Effector memory CD8-positive, alpha-beta T cell (primary cell): ENCODE results near the gene KIF14.
"Not testable (repeated sequence)": the region's sequence is repeated elsewhere in the genome, so short reads cannot be mapped to it uniquely, and the experiment has no call there.

Source experiments
- ATAC-seq: fragments of 150-1000 bp; cut with Tn5 transposase; replicated peaks from 2 replicates; pipeline ENCODE4 v1.10.0; 2021; ENCODE audit warnings: mild to moderate bottlenecking, moderate library complexity
- DNase-seq, 3 experiments: peaks; one replicate each; pipeline ENCODE4 v3.0.0; 2021
- H3K27ac Mint-ChIP-seq, 2 donors: one replicate each; pipeline ENCODE4 v1.8.0; 2022; ENCODE audit warnings: mild to moderate bottlenecking in 2 of 2, mixed read lengths in 2 of 2, moderate library complexity in 2 of 2
- H3K27me3 Mint-ChIP-seq, 2 donors: one replicate each; pipeline ENCODE4 v1.8.0; 2022; ENCODE audit warnings: mixed read lengths in 2 of 2
- H3K36me3 Mint-ChIP-seq: one replicate; pipeline ENCODE4 v1.8.0; 2022; ENCODE audit warnings: mild to moderate bottlenecking, moderate library complexity, mixed read lengths; ENCODE audit not compliant: insufficient read depth
- H3K4me1 Mint-ChIP-seq, 2 donors: one replicate each; pipeline ENCODE4 v1.8.0; 2022; ENCODE audit warnings: low read depth in 2 of 2, mixed read lengths in 2 of 2
- H3K4me3 Mint-ChIP-seq, 2 donors: one replicate each; pipeline ENCODE4 v1.8.0; 2022; ENCODE audit warnings: mild to moderate bottlenecking in 2 of 2, mixed read lengths in 2 of 2, moderate library complexity in 2 of 2
- H3K9me3 Mint-ChIP-seq, 2 donors: one replicate each; pipeline ENCODE4 v1.8.0; 2022; ENCODE audit warnings: mixed read lengths in 2 of 2

KIF14 gene

GRCh38 chr1:200552737-200553136, 67.8 kb downstream of the KIF14 start:
- not testable (repeated sequence) for H3K4me3 Mint-ChIP-seq, H3K27ac Mint-ChIP-seq, H3K9me3 Mint-ChIP-seq, H3K36me3 Mint-ChIP-seq, ATAC-seq, H3K4me1 Mint-ChIP-seq, DNase-seq, H3K27me3 Mint-ChIP-seq

GRCh38 chr1:200550367-200550766, 70.2 kb downstream of the KIF14 start:
- peaks cover 3 to 15% of the 10 kb centered on the region in 2 donors for H3K4me1 Mint-ChIP-seq
- DNase-seq = no peak
- H3K4me3 Mint-ChIP-seq = no peak overlapping the region
- no peaks in the 10 kb centered on the region for H3K9me3 Mint-ChIP-seq
- ATAC-seq = no peak
- no peaks in the 10 kb centered on the region for H3K36me3 Mint-ChIP-seq
- H3K27ac Mint-ChIP-seq = no peak overlapping the region
- H3K27me3 Mint-ChIP-seq = no peaks in the 10 kb centered on the region

GRCh38 chr1:200547386-200547785, 73.2 kb downstream of the KIF14 start:
- H3K27ac Mint-ChIP-seq = no peak overlapping the region
- ATAC-seq (no peak), DNase-seq (no peak)
- peaks cover 3 to 15% of the 10 kb centered on the region in 2 donors for H3K4me1 Mint-ChIP-seq
- no peaks in the 10 kb centered on the region for H3K9me3 Mint-ChIP-seq
- no peaks in the 10 kb centered on the region for H3K36me3 Mint-ChIP-seq
- no peak overlapping the region for H3K4me3 Mint-ChIP-seq
- H3K27me3 Mint-ChIP-seq = no peaks in the 10 kb centered on the region

- DNase-seq (no peak), ATAC-seq (no peak)
- H3K27me3 Mint-ChIP-seq = no peaks in the 10 kb centered on the region
- no peaks in the 10 kb centered on the region for H3K9me3 Mint-ChIP-seq
- no peak overlapping the region for H3K27ac Mint-ChIP-seq
- no peaks in the 10 kb centered on the region for H3K36me3 Mint-ChIP-seq
- peaks cover 3 to 15% of the 10 kb centered on the region in 2 donors for H3K4me1 Mint-ChIP-seq
- peak overlapping the region in 1 of 2 donors; percentile 25 for H3K4me3 Mint-ChIP-seq
Measured at GRCh38 chr1:200546577-200546976, 74.0 kb downstream of the KIF14 start.

- Mint-ChIP-seq H3K36me3 (no peaks in the 10 kb centered on the region), H3K27ac (peak overlapping the region in 1 of 2 donors; percentile 30), H3K9me3 (no peaks in the 10 kb centered on the region), H3K4me3 (no peak overlapping the region), H3K27me3 (peaks cover 0 to 17% of the 10 kb centered on the region in 2 donors), H3K4me1 (peaks cover 3 to 10% of the 10 kb centered on the region in 2 donors)
- ATAC-seq (no peak), DNase-seq (no peak)
Measured at GRCh38 chr1:200542162-200542561, 78.4 kb downstream of the KIF14 start.

- Mint-ChIP-seq H3K4me1 (no peaks in the 10 kb centered on the region), H3K36me3 (no peaks in the 10 kb centered on the region), H3K9me3 (no peaks in the 10 kb centered on the region), H3K27ac (no peak overlapping the region), H3K4me3 (no peak overlapping the region), H3K27me3 (peaks cover 0 to 17% of the 10 kb centered on the region in 2 donors)
- ATAC-seq (no peak), DNase-seq (no peak)
Measured at GRCh38 chr1:200540281-200540680, 80.3 kb downstream of the KIF14 start.

- no peak overlapping the region for H3K27ac Mint-ChIP-seq
- H3K36me3 Mint-ChIP-seq = no peaks in the 10 kb centered on the region
- ATAC-seq (no peak), DNase-seq (no peak)
- no peak overlapping the region for H3K4me3 Mint-ChIP-seq
- peaks cover 0 to 17% of the 10 kb centered on the region in 2 donors for H3K27me3 Mint-ChIP-seq
- H3K9me3 Mint-ChIP-seq = no peaks in the 10 kb centered on the region
- H3K4me1 Mint-ChIP-seq = no peaks in the 10 kb centered on the region
Measured at GRCh38 chr1:200538179-200538578, 82.4 kb downstream of the KIF14 start.

GRCh38 chr1:200535605-200536004, 84.9 kb downstream of the KIF14 start:
- no peak for ATAC-seq
- peaks cover 0 to 15% of the 10 kb centered on the region in 2 donors for H3K27me3 Mint-ChIP-seq

GRCh38 chr1:200530623-200531261, 89.8 kb downstream of the KIF14 start:
- ATAC-seq = peak; percentile 93
- Mint-ChIP-seq H3K4me1 (peaks cover 12 to 18% of the 10 kb centered on the region in 2 donors), H3K27me3 (no peaks in the 10 kb centered on the region), H3K9me3 (no peaks in the 10 kb centered on the region), H3K27ac (peak overlapping the region; percentile 82 to 89), H3K36me3 (peaks cover 6% of the 10 kb centered on the region), H3K4me3 (peak overlapping the region; percentile 45 to 72)
- peak; percentile 39 to 65 (median 42) for DNase-seq

More at GRCh38 chr1:200535605-200536004, 84.9 kb downstream of the KIF14 start:
- Mint-ChIP-seq H3K36me3 (peaks cover 6% of the 10 kb centered on the region), H3K27ac (no peak overlapping the region), H3K4me1 (peaks cover 6 to 8% of the 10 kb centered on the region in 2 donors), H3K4me3 (no peak overlapping the region), H3K9me3 (no peaks in the 10 kb centered on the region)
- DNase-seq = no peak

- no peak overlapping the region for H3K4me3 Mint-ChIP-seq
- H3K4me1 Mint-ChIP-seq = peaks cover 12 to 18% of the 10 kb centered on the region in 2 donors
- no peak for DNase-seq
- ATAC-seq = no peak
- H3K27me3 Mint-ChIP-seq = peaks cover 0 to 5% of the 10 kb centered on the region in 2 donors
- no peaks in the 10 kb centered on the region for H3K9me3 Mint-ChIP-seq
- H3K27ac Mint-ChIP-seq = no peak overlapping the region
- H3K36me3 Mint-ChIP-seq = peaks cover 6% of the 10 kb centered on the region
Measured at GRCh38 chr1:200528858-200529606, 91.5 kb downstream of the KIF14 start.

GRCh38 chr1:200527670-200528069, 92.9 kb downstream of the KIF14 start:
- H3K9me3 Mint-ChIP-seq = no peaks in the 10 kb centered on the region
- H3K36me3 Mint-ChIP-seq = peaks cover 6% of the 10 kb centered on the region
- DNase-seq (no peak), ATAC-seq (no peak)
- peaks cover 0 to 11% of the 10 kb centered on the region in 2 donors for H3K27me3 Mint-ChIP-seq
- H3K4me3 Mint-ChIP-seq = no peak overlapping the region
- H3K4me1 Mint-ChIP-seq = peaks cover 12 to 18% of the 10 kb centered on the region in 2 donors
- H3K27ac Mint-ChIP-seq = no peak overlapping the region

GRCh38 chr1:200526709-200527612, 93.6 kb downstream of the KIF14 start:
- Mint-ChIP-seq H3K36me3 (peaks cover 5% of the 10 kb centered on the region), H3K4me3 (no peak overlapping the region), H3K4me1 (peaks cover 12 to 18% of the 10 kb centered on the region in 2 donors), H3K27me3 (peaks cover 0 to 11% of the 10 kb centered on the region in 2 donors), H3K9me3 (no peaks in the 10 kb centered on the region), H3K27ac (no peak overlapping the region)
- DNase-seq (no peak), ATAC-seq (no peak)
